Memory B cell (primary cell): ENCODE measurements around the gene TGFBI.
A peak's percentile ranks its signal among the peaks of the same experiment; 100 is the strongest.
"Not testable (repeated sequence)": the region's sequence is repeated elsewhere in the genome, so short reads cannot be mapped to it uniquely, and the experiment has no call there.

Experiments used
- ATAC-seq: fragments of 150-1000 bp; cut with Tn5 transposase; 2 replicates; pipeline ENCODE4 v1.10.0; 2021; ENCODE audit warnings: low read depth, mild to moderate bottlenecking, moderate library complexity
- DNase-seq, 2 donors: peaks; one replicate each; pipeline ENCODE4 v3.0.0; 2022; ENCODE audit warnings: low spot score in 2 of 2
- H3K27ac Mint-ChIP-seq: one replicate; pipeline ENCODE4 v1.8.0; 2022; ENCODE audit warnings: mild to moderate bottlenecking, moderate library complexity, mixed read lengths
- H3K27me3 Mint-ChIP-seq: one replicate; pipeline ENCODE4 v1.8.0; 2022; ENCODE audit warnings: mixed read lengths
- H3K36me3 Mint-ChIP-seq: one replicate; pipeline ENCODE4 v1.8.0; 2022; ENCODE audit warnings: mild to moderate bottlenecking, mixed read lengths
- H3K4me1 Mint-ChIP-seq: one replicate; pipeline ENCODE4 v1.8.0; 2022; ENCODE audit warnings: mixed read lengths
- H3K4me3 Mint-ChIP-seq: one replicate; pipeline ENCODE4 v1.8.0; 2022; ENCODE audit warnings: mild to moderate bottlenecking, moderate library complexity, mixed read lengths
- H3K9me3 Mint-ChIP-seq: one replicate; pipeline ENCODE4 v1.8.0; 2022; ENCODE audit warnings: mixed read lengths

The TGFBI gene

GRCh38 chr5:136037001-136037705, 8.4 kb downstream of the TGFBI start:
- Mint-ChIP-seq H3K36me3 (peaks cover 3% of the 10 kb centered on the region), H3K9me3 (no peaks in the 10 kb centered on the region), H3K27ac (peak overlapping the region; percentile 4), H3K4me3 (no peak overlapping the region), H3K27me3 (no peaks in the 10 kb centered on the region), H3K4me1 (peaks cover 38% of the 10 kb centered on the region)
- DNase-seq, result no peak
- peak; percentile 72 for ATAC-seq

- Mint-ChIP-seq H3K4me1 (peaks cover 34% of the 10 kb centered on the region), H3K9me3 (no peaks in the 10 kb centered on the region), H3K27me3 (no peaks in the 10 kb centered on the region), H3K27ac (no peak overlapping the region), H3K4me3 (no peak overlapping the region), H3K36me3 (peaks cover 3% of the 10 kb centered on the region)
- DNase-seq (no peak), ATAC-seq (no peak)
These were observed 9.8 kb downstream of the TGFBI start for GRCh38 chr5:136038635-136039034.

GRCh38 chr5:136039202-136039601, 10.4 kb downstream of the TGFBI start:
- Mint-ChIP-seq H3K9me3 (no peaks in the 10 kb centered on the region), H3K4me3 (no peak overlapping the region), H3K27ac (no peak overlapping the region), H3K27me3 (no peaks in the 10 kb centered on the region), H3K36me3 (peaks cover 3% of the 10 kb centered on the region), H3K4me1 (peaks cover 29% of the 10 kb centered on the region)
- DNase-seq (no peak), ATAC-seq (no peak)

GRCh38 chr5:136040746-136041415, 12.1 kb downstream of the TGFBI start:
- H3K4me3 Mint-ChIP-seq, result no peak overlapping the region
- DNase-seq (no peak), ATAC-seq (no peak)
- H3K4me1 Mint-ChIP-seq, result peaks cover 19% of the 10 kb centered on the region
- no peaks in the 10 kb centered on the region for H3K27me3 Mint-ChIP-seq
- peaks cover 3% of the 10 kb centered on the region for H3K36me3 Mint-ChIP-seq
- no peaks in the 10 kb centered on the region for H3K9me3 Mint-ChIP-seq
- H3K27ac Mint-ChIP-seq, result no peak overlapping the region

- peaks cover 3% of the 10 kb centered on the region for H3K36me3 Mint-ChIP-seq
- H3K9me3 Mint-ChIP-seq, result no peaks in the 10 kb centered on the region
These were observed 13.4 kb downstream of the TGFBI start for GRCh38 chr5:136042156-136042555.

GRCh38 chr5:136042665-136043121, 13.9 kb downstream of the TGFBI start:
- Mint-ChIP-seq H3K9me3 (no peaks in the 10 kb centered on the region), H3K4me1 (peaks cover 6% of the 10 kb centered on the region), H3K27me3 (peaks cover 5% of the 10 kb centered on the region), H3K4me3 (no peak overlapping the region), H3K27ac (no peak overlapping the region), H3K36me3 (peaks cover 3% of the 10 kb centered on the region)
- DNase-seq (no peak), ATAC-seq (no peak)

More at GRCh38 chr5:136042156-136042555, 13.4 kb downstream of the TGFBI start:
- H3K27me3 Mint-ChIP-seq, result peaks cover 5% of the 10 kb centered on the region
- peaks cover 10% of the 10 kb centered on the region for H3K4me1 Mint-ChIP-seq
- H3K27ac Mint-ChIP-seq, result peak overlapping the region; percentile 54
- ATAC-seq (no peak), DNase-seq (no peak)
- H3K4me3 Mint-ChIP-seq, result no peak overlapping the region

GRCh38 chr5:136043551-136043950, 14.8 kb downstream of the TGFBI start:
- H3K36me3 Mint-ChIP-seq, result no peaks in the 10 kb centered on the region
- H3K27ac Mint-ChIP-seq, result no peak overlapping the region
- H3K9me3 Mint-ChIP-seq, result no peaks in the 10 kb centered on the region
- no peak for ATAC-seq
- H3K4me1 Mint-ChIP-seq, result peaks cover 5% of the 10 kb centered on the region
- no peak for DNase-seq
- peaks cover 7% of the 10 kb centered on the region for H3K27me3 Mint-ChIP-seq
- no peak overlapping the region for H3K4me3 Mint-ChIP-seq

- H3K4me1 Mint-ChIP-seq, result peaks cover 5% of the 10 kb centered on the region
- ATAC-seq (no peak), DNase-seq (no peak)
- no peak overlapping the region for H3K4me3 Mint-ChIP-seq
- peaks cover 9% of the 10 kb centered on the region for H3K27me3 Mint-ChIP-seq
- peaks cover 2% of the 10 kb centered on the region for H3K36me3 Mint-ChIP-seq
- H3K9me3 Mint-ChIP-seq, result no peaks in the 10 kb centered on the region
- H3K27ac Mint-ChIP-seq, result no peak overlapping the region
These were observed 15.3 kb downstream of the TGFBI start for GRCh38 chr5:136043968-136044610.

- H3K36me3 Mint-ChIP-seq, H3K27me3 Mint-ChIP-seq, H3K4me1 Mint-ChIP-seq, ATAC-seq, H3K9me3 Mint-ChIP-seq, H3K27ac Mint-ChIP-seq, DNase-seq, H3K4me3 Mint-ChIP-seq: not testable (repeated sequence)
These were observed 16.2 kb downstream of the TGFBI start for GRCh38 chr5:136045026-136045425.

GRCh38 chr5:136046246-136046645, 17.5 kb downstream of the TGFBI start:
- peaks cover 2% of the 10 kb centered on the region for H3K36me3 Mint-ChIP-seq
- H3K27me3 Mint-ChIP-seq, result peaks cover 9% of the 10 kb centered on the region
- no peak overlapping the region for H3K4me3 Mint-ChIP-seq
- DNase-seq, result no peak
- ATAC-seq, result no peak
- no peak overlapping the region for H3K27ac Mint-ChIP-seq
- H3K4me1 Mint-ChIP-seq, result peaks cover 5% of the 10 kb centered on the region
- no peaks in the 10 kb centered on the region for H3K9me3 Mint-ChIP-seq

- Mint-ChIP-seq H3K4me3 (no peak overlapping the region), H3K36me3 (peaks cover 2% of the 10 kb centered on the region), H3K4me1 (no peaks in the 10 kb centered on the region), H3K9me3 (no peaks in the 10 kb centered on the region), H3K27ac (no peak overlapping the region), H3K27me3 (peaks cover 9% of the 10 kb centered on the region)
- ATAC-seq (no peak), DNase-seq (no peak)
These were observed 19.1 kb downstream of the TGFBI start for GRCh38 chr5:136047858-136048257.

GRCh38 chr5:136048966-136049365, 20.2 kb downstream of the TGFBI start:
- no peaks in the 10 kb centered on the region for H3K4me1 Mint-ChIP-seq
- no peak overlapping the region for H3K27ac Mint-ChIP-seq
- H3K4me3 Mint-ChIP-seq, result no peak overlapping the region
- no peak for DNase-seq
- ATAC-seq, result no peak
- peaks cover 2% of the 10 kb centered on the region for H3K36me3 Mint-ChIP-seq
- H3K27me3 Mint-ChIP-seq, result peaks cover 9% of the 10 kb centered on the region
- no peaks in the 10 kb centered on the region for H3K9me3 Mint-ChIP-seq

- Mint-ChIP-seq H3K4me3 (no peak overlapping the region), H3K4me1 (no peaks in the 10 kb centered on the region), H3K27ac (no peak overlapping the region), H3K27me3 (peaks cover 9% of the 10 kb centered on the region), H3K9me3 (no peaks in the 10 kb centered on the region), H3K36me3 (peaks cover 2% of the 10 kb centered on the region)
- DNase-seq (no peak), ATAC-seq (no peak)
These were observed 22.9 kb downstream of the TGFBI start for GRCh38 chr5:136051486-136052220.
